NCI-H128 (cell line): ENCODE results near the gene LRRC75B.
A peak's percentile ranks its signal among the peaks of the same experiment; 100 is the strongest.
"Not testable (repeated sequence)": the region's sequence is repeated elsewhere in the genome, so short reads cannot be mapped to it uniquely, and the experiment has no call there.

Source experiments
- DNase-seq: peaks from one replicate; lab custom pipeline; 2025; ENCODE audit not compliant: unreplicated experiment; lab: John Stamatoyannopoulos, UW

LRRC75B gene

GRCh38 chr22:24555165-24556039, 37.5 kb downstream of the LRRC75B start, which contains the start of gene SNRPD3:
SNRPD3 (plus strand) TSS chr22:24555999; CDS start chr22:24557675, 1,676 bp downstream.
- peak; percentile 89 for DNase-seq

GRCh38 chr22:24554313-24555164, 38.3 kb downstream of the LRRC75B start, which contains the start of gene GUCD1:
GUCD1 (minus strand) TSS chr22:24555138; CDS start chr22:24554991, 147 bp downstream.
- no peak for DNase-seq

GRCh38 chr22:24553597-24554312, 39.1 kb downstream of the LRRC75B start:
- DNase-seq = no peak

GRCh38 chr22:24552503-24553286, 40.2 kb downstream of the LRRC75B start:
- not testable (repeated sequence) for DNase-seq

GRCh38 chr22:24550902-24551435, 41.9 kb downstream of the LRRC75B start:
- DNase-seq = no peak

- DNase-seq = no peak
These were observed 42.6 kb downstream of the LRRC75B start for GRCh38 chr22:24550028-24550901.

- no peak for DNase-seq
These were observed 44.1 kb downstream of the LRRC75B start for GRCh38 chr22:24548812-24549211.

GRCh38 chr22:24543679-24544243, 49.1 kb downstream of the LRRC75B start:
- no peak for DNase-seq

- no peak for DNase-seq
These were observed 49.7 kb downstream of the LRRC75B start for GRCh38 chr22:24543185-24543601.

GRCh38 chr22:24542641-24543040, 50.2 kb downstream of the LRRC75B start:
- DNase-seq = no peak

- no peak for DNase-seq
These were observed 51.0 kb downstream of the LRRC75B start for GRCh38 chr22:24541681-24542515.

- DNase-seq = no peak
These were observed 52.4 kb downstream of the LRRC75B start for GRCh38 chr22:24540470-24540869.

- DNase-seq = no peak
These were observed 56.8 kb downstream of the LRRC75B start for GRCh38 chr22:24536089-24536488.
